Measurements from ENCODE around the gene MCTP1. TPM values are rescaled to one million over a fixed set of nuclear protein-coding genes. Genes with fewer than 3 reads are reported as not detected.

MCTP1 gene
- total and polyA plus RNA-seq, 2 of the 8 experiments (the other 6 are each of a cell fraction or from before 2014, with no cell fraction given), result 0.56 to 3.4 TPM

- TF ChIP-seq RBBP5 (IDR thresholded peaks at IDR 0.05; ENCODE audit: borderline replicate concordance, low read depth, low read length), result no peak
- TF ChIP-seq EZH2 (IDR thresholded peaks at IDR 0.05; ENCODE audit: low read depth, low read length, severe bottlenecking), result no peak
- TF ChIP-seq KDM1A (IDR thresholded peaks at IDR 0.05; ENCODE audit: borderline replicate concordance, low read length), result no peak
- TF ChIP-seq MAFK (IDR thresholded peaks at IDR 0.05; ENCODE audit: low read depth, low read length), result no peak
Measured at GRCh38 chr5:95172659-95173058, 112.2 kb downstream of the MCTP1 start (continued).

All from H1 (cell line).